Neural cell (in vitro differentiated cells): Measurements from ENCODE around the gene STK32B. TPM values are rescaled to one million over a fixed set of nuclear protein-coding genes. Genes with fewer than 3 reads are reported as not detected.

Source experiments
- H2AFZ ChIP-seq: fragments of 200-600, 300-800 bp; sonication (generic), shearing (Covaris generic); 2 replicates; pipeline ENCODE4 v1.6.0; 2014; ENCODE audit warnings: low read depth, mild to moderate bottlenecking, antibody characterized with exemption, low read length, moderate library complexity
- H3F3A ChIP-seq: fragments of 200-600 bp; shearing (Covaris generic); 2 replicates; pipeline ENCODE4 v1.6.1; 2016; ENCODE audit warnings: mild to moderate bottlenecking, moderate library complexity, mixed read lengths, antibody characterized with exemption, low read length; ENCODE audit not compliant: insufficient read depth, poor library complexity, severe bottlenecking
- H3K27ac ChIP-seq: fragments of 200-600, 300-800 bp; sonication (generic), shearing (Covaris generic); 2 replicates; pipeline ENCODE4 v1.5.1; 2014; ENCODE audit warnings: mild to moderate bottlenecking, low read length, moderate library complexity
- H3K27me3 ChIP-seq: fragments of 300-800, 200-600 bp; sonication (generic), shearing (Covaris generic); 2 replicates; pipeline ENCODE4 v1.6.0; 2014; ENCODE audit warnings: mild to moderate bottlenecking, low read depth, low read length, moderate library complexity; ENCODE audit not compliant: insufficient read depth
- H3K36me3 ChIP-seq: fragments of 300-800, 200-600 bp; sonication (generic), shearing (Covaris generic); 2 replicates; pipeline ENCODE4 v1.5.1; 2014; ENCODE audit warnings: mild to moderate bottlenecking, antibody characterized with exemption, low read length, moderate library complexity; ENCODE audit not compliant: insufficient read depth
- H3K4me2 ChIP-seq: fragments of 300-800, 200-600 bp; sonication (generic), shearing (Covaris generic); 2 replicates; pipeline ENCODE4 v1.6.0; 2014; ENCODE audit warnings: mild to moderate bottlenecking, low read length
- H3K4me3 ChIP-seq: fragments of 300-800, 200-600 bp; sonication (generic), shearing (Covaris generic); 2 replicates; pipeline ENCODE4 v1.5.1; 2014; ENCODE audit warnings: mild to moderate bottlenecking, low read length, moderate library complexity
- H3K79me2 ChIP-seq: fragments of 200-600 bp; shearing (Covaris generic); replicated peaks from 2 replicates; pipeline ENCODE4 v1.6.0; 2014; ENCODE audit warnings: mild to moderate bottlenecking, low read length, moderate library complexity; ENCODE audit not compliant: insufficient read depth
- H3K9ac ChIP-seq: fragments of 300-800, 200-600 bp; sonication (generic), shearing (Covaris generic); 2 replicates; pipeline ENCODE4 v1.6.1; 2016; ENCODE audit warnings: mild to moderate bottlenecking, low read length, mixed read lengths
- H3K9me2 ChIP-seq: fragments of 200-600 bp; shearing (Covaris generic); 2 replicates; pipeline ENCODE4 v1.6.1; 2016; ENCODE audit warnings: mild to moderate bottlenecking, low read length, mixed read lengths; ENCODE audit not compliant: insufficient read depth
- H3K9me3 ChIP-seq: fragments of 200-600, 300-800 bp; sonication (generic), shearing (Covaris generic); 2 replicates; pipeline ENCODE4 v1.6.1; 2016; ENCODE audit warnings: mild to moderate bottlenecking, mixed run types, low read length, moderate library complexity, mixed read lengths
- H4K20me1 ChIP-seq: fragments of 200-600 bp; shearing (Covaris generic); 2 replicates; pipeline ENCODE4 v1.6.1; 2016; ENCODE audit warnings: mild to moderate bottlenecking, mixed run types; ENCODE audit not compliant: insufficient read depth
- EP300 ChIP-seq: fragments of 450-650 bp; conservative IDR thresholded peaks from 2 replicates; pipeline ENCODE4 v1.6.1; 2014; ENCODE audit warnings: antibody characterized with exemption, mild to moderate bottlenecking, moderate library complexity; ENCODE audit not compliant: poor library complexity, severe bottlenecking
- EZH2 ChIP-seq: fragments of 200-600, 300-800 bp; shearing (Covaris generic), sonication (generic); IDR thresholded peaks from 2 replicates; pipeline ENCODE4 v1.6.1; 2014; ENCODE audit warnings: antibody characterized with exemption, low read length, borderline replicate concordance, mild to moderate bottlenecking; ENCODE audit not compliant: insufficient read depth, poor library complexity, severe bottlenecking
- MXI1 ChIP-seq: fragments of 450-650 bp; conservative IDR thresholded peaks from 2 replicates; pipeline ENCODE4 v1.6.1; 2014; ENCODE audit warnings: antibody characterized with exemption, mild to moderate bottlenecking; ENCODE audit not compliant: poor library complexity, severe bottlenecking
- POLR2AphosphoS5 ChIP-seq: IDR thresholded peaks from 2 replicates; pipeline ENCODE4 v1.6.1; 2012
- RAD21 ChIP-seq: fragments of 450-650 bp; conservative IDR thresholded peaks from 2 replicates; pipeline ENCODE4 v1.6.1; 2014; ENCODE audit warnings: antibody characterized with exemption, mild to moderate bottlenecking, moderate library complexity
- SMC3 ChIP-seq: fragments of 450-650 bp; conservative IDR thresholded peaks from 2 replicates; pipeline ENCODE4 v1.6.1; 2014; ENCODE audit warnings: antibody characterized with exemption, mild to moderate bottlenecking, moderate library complexity; ENCODE audit not compliant: poor library complexity
- TAF1 ChIP-seq: IDR thresholded peaks from 2 replicates; pipeline ENCODE4 v1.6.1; 2012; ENCODE audit warnings: low read depth
- polyA plus RNA-seq: library from polyadenylated mRNA; depleted of rRNA; stranded (reverse); fragments of >200 nt; gene quantifications from 2 replicates; pipeline ENCODE4 v1.2.3, GENCODE V29; 2014
- TF ChIP-seq, protein P1 (sequence below): fragments of 450-650 bp; IDR thresholded peaks from 2 replicates; pipeline ENCODE4 v1.5.1; 2014; ENCODE audit warnings: antibody characterized with exemption, mild to moderate bottlenecking, moderate library complexity; ENCODE audit not compliant: poor library complexity, severe bottlenecking

The STK32B gene
- polyA plus RNA-seq, 1 donor from 2014 or later = 42.8 TPM

GRCh38 chr4:5474756-5475155, 423.5 kb downstream of the STK32B start:
- H3K27me3 ChIP-seq = no peaks in the 10 kb centered on the region
- no peaks in the 10 kb centered on the region for H3F3A ChIP-seq
- TF ChIP-seq POLR2AphosphoS5 = no peak
- TF ChIP-seq TAF1 = no peak
- no peak for TF ChIP-seq EZH2
- TF ChIP-seq RAD21 = no peak
- no peak for TF ChIP-seq MXI1
- no peak for TF ChIP-seq EP300
- H3K4me2 ChIP-seq = no peak overlapping the region
- H3K79me2 ChIP-seq = no peaks in the 10 kb centered on the region
- H3K9ac ChIP-seq = no peak overlapping the region
- no peaks in the 10 kb centered on the region for H3K36me3 ChIP-seq
- H3K9me2 ChIP-seq = no peaks in the 10 kb centered on the region
- no peak overlapping the region for H3K4me3 ChIP-seq
- H3K9me3 ChIP-seq = no peaks in the 10 kb centered on the region
- H2AFZ ChIP-seq = no peak overlapping the region
- no peak overlapping the region for H3K27ac ChIP-seq
- H4K20me1 ChIP-seq = no peaks in the 10 kb centered on the region

GRCh38 chr4:5477613-5478012, 426.3 kb downstream of the STK32B start:
- no peaks in the 10 kb centered on the region for H4K20me1 ChIP-seq
- H3K36me3 ChIP-seq = no peaks in the 10 kb centered on the region
- H3K4me3 ChIP-seq = no peak overlapping the region
- H3K27ac ChIP-seq = no peak overlapping the region
- H3F3A ChIP-seq = no peaks in the 10 kb centered on the region
- no peaks in the 10 kb centered on the region for H3K27me3 ChIP-seq
- H3K9ac ChIP-seq = no peak overlapping the region
- no peak overlapping the region for H2AFZ ChIP-seq
- TF ChIP-seq RAD21 (no peak), TAF1 (no peak), EZH2 (no peak), MXI1 (no peak), EP300 (no peak), SMC3 (no peak)
- TF ChIP-seq, protein P1, sequence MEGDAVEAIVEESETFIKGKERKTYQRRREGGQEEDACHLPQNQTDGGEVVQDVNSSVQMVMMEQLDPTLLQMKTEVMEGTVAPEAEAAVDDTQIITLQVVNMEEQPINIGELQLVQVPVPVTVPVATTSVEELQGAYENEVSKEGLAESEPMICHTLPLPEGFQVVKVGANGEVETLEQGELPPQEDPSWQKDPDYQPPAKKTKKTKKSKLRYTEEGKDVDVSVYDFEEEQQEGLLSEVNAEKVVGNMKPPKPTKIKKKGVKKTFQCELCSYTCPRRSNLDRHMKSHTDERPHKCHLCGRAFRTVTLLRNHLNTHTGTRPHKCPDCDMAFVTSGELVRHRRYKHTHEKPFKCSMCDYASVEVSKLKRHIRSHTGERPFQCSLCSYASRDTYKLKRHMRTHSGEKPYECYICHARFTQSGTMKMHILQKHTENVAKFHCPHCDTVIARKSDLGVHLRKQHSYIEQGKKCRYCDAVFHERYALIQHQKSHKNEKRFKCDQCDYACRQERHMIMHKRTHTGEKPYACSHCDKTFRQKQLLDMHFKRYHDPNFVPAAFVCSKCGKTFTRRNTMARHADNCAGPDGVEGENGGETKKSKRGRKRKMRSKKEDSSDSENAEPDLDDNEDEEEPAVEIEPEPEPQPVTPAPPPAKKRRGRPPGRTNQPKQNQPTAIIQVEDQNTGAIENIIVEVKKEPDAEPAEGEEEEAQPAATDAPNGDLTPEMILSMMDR = no peak
- no peak overlapping the region for H3K4me2 ChIP-seq
- no peaks in the 10 kb centered on the region for H3K9me3 ChIP-seq
- no peaks in the 10 kb centered on the region for H3K9me2 ChIP-seq
- H3K79me2 ChIP-seq = no peaks in the 10 kb centered on the region

DNA sequence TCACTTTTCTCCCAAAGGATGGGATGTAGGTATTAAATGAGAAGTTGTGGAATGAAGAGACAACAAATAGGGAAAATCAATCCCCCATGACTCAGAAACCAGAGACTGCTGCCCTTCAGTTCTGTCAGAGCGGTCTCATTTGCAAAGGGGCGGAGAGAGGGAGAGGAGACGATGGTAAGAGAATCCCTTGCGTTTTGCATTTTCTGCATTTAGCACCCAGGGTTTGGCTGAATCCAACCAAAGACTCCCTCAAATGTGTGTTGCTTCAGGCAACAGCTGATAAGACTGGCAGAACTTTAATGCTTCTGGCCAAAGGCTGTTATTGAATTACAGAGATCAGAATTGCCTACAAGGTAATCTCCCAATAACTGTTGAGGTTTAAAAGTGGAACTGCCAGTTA, 426.9 kb downstream of the STK32B start:
- no peaks in the 10 kb centered on the region for H3K79me2 ChIP-seq
- no peaks in the 10 kb centered on the region for H3K36me3 ChIP-seq
- H3K4me2 ChIP-seq = no peak overlapping the region
- H3K9me2 ChIP-seq = no peaks in the 10 kb centered on the region
- no peaks in the 10 kb centered on the region for H4K20me1 ChIP-seq
- no peaks in the 10 kb centered on the region for H3F3A ChIP-seq
- H3K27ac ChIP-seq = no peak overlapping the region
- no peak overlapping the region for H3K9ac ChIP-seq
- H3K4me3 ChIP-seq = no peak overlapping the region
- H3K27me3 ChIP-seq = no peaks in the 10 kb centered on the region
- H2AFZ ChIP-seq = no peak overlapping the region
- TF ChIP-seq SMC3 = no peak
- TF ChIP-seq EP300 = no peak
- no peak for TF ChIP-seq MXI1
- TF ChIP-seq EZH2 = no peak
- TF ChIP-seq, protein P1 = no peak
- TF ChIP-seq RAD21 = no peak
- no peak for TF ChIP-seq TAF1
- H3K9me3 ChIP-seq = no peaks in the 10 kb centered on the region
